ENCODE results near the gene GAK.

Gene GAK

DNA sequence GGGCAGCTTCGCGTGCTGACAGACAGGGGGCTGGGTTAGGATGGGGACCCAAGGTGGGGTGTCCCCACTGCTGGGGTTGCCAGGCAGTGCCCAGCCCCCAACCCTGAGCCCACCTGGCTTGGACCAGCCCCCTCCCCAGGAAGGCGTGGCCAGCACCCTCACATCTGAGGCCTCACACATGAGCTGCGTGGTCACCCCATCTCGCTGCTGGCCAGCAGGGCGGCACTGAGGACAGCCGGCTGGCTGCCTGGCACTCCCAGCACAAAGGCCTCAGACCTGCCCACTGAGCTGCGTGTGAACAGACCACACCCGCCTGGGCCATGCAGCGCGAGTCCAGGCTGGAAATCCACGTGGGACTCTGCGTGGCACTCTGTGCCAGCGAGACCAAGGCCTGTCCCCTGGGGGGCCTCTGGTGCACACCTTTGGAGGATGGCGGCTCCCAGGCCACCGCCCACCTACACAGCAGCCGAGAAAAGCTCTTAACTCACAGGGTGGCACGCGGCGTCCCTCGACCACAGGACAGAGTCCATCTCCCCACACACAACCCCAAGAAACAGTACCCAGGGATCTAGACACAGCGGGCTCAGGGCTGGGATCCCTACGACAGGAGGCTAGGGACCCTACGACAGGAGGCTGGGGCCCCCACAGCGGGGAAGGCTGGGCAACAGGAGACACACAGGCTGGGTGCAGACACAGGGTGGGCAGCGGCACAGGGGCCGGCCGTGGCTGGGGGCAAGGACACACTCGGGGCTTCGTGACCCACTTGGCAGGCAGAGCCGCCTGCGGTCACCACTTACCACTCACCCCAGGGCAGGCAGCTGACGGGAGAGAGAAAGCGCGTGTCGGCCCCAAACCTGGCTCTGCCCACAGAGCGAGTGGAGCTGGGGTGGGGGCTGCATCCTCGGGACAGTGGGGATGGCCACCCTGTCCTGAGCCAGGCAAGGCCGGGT lies 31.4 kb upstream of the GAK start:
- no peak for DNase-seq

DNA sequence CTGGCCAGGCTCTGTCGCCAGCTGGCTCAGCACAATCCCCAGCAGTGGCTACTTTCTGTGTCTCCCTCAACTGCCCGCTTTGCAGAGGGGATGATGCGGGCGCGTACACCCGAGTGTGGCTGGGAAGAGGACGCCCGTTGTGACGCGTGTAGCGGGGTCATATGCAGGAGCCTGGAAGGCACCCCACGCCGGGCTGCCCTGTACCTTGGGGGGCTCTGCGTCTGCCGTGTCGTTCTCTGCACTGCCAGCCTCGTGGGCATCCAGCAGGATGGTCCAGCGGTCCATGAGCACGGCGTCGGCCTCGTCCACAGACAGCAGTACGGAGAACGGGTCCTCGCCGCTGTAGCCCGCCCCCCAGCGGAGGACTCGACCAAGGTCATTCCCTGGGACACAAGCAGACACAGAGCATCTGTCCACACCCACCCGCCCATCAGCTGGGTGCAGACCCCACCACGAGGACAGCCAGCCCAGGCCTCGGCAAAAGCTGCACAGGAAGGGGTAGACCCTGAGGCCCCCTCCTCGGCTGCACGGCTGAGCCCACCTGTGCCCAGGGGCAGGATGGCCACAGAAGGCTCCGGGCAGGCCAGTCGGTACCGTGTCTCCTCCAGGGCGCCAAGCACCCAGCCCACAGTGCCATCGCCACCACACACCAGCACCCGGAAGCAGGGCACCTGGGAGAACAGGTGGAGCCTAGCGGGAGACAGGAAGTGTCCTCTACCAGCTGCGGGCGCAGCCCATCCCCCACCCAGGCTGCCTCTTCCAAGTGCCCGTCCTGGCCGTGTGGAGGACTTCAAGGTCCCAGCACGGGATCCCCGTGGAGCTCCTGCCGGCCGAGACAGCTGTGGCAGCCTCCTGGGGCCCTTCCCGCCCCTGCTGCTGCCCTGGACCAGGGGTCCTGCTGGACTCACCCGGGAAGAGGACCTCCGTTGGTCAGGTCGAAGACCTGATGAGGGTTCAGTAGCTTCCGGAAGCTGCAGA lies 30.4 kb upstream of the GAK start:
- DNase-seq: no peak

DNA sequence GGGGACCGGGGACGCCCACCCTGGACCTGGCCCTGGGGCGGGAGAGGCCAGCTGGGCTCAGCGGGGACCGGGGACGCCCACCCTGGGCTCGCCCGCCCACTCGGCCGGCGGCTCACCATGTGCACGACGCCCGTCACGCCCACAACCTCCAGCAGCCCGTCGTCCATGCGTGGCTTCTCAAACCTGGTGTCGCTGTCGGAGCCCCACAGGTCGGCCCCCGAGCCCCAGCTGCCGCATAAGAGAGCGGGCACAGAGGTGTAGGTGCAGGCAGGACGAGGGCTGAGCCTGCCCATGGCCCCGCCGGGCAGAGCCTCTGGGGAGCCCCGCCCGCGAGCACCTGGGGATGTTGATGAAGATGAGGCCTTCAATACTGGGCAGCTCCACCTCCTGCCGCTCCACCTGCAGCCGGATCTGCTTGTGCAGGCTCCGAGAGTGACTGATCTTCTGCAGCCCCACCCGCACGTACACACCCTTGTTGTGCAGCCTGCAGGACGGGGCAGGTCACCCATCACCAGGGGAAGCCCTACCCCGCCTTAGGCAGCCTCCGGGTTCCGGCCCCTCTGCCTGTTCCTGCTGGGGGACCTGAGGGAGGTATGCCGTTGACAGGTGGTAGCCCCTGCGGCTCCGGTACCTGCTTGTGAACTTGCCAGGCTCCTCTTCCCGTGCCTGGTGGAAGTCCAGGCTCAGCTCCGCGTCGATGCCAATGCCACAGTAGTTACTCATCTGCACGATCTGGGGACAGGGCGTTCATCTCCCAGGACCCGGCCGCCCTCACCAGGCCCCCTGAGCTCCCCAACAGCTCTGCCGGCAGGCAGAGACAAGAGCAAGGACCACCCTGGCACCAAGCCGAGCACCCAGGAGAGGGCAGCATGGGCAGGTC lies 29.5 kb upstream of the GAK start:
- DNase-seq: no peak

DNA sequence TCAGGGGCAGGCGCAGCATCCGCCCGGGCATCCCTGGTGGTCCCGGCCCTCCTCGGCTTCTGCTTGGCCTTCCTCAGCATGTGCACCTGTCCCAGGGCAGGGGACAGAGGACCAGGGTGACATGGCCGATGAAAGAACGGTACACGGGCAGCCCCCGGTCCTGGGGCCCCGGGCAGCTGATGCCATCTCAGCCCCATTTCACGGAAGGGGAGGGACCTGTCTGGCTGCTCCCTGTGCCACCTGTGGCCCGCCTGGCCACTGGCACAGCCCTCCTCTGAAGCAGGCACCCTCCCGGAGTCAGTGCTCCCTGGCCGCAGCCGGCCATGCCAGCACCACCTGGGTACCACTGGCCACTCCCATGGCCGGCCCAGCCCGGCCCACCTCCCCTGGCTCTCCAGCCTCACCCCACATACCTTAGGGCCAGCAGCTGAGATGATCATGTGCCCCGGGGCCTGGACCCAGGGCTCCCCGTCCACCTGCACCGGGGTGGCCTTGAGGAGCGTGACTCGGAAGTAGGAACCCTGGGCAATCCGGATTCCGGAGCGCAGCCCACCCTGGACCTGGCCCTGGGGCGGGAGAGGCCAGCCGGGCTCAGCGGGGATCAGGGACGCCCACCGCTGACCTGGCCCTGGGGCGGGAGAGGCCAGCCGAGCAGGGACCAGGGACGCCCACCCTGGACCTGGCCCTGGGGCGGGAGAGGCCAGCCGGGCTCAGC lies 28.7 kb upstream of the GAK start:
- DNase-seq: no peak

DNA sequence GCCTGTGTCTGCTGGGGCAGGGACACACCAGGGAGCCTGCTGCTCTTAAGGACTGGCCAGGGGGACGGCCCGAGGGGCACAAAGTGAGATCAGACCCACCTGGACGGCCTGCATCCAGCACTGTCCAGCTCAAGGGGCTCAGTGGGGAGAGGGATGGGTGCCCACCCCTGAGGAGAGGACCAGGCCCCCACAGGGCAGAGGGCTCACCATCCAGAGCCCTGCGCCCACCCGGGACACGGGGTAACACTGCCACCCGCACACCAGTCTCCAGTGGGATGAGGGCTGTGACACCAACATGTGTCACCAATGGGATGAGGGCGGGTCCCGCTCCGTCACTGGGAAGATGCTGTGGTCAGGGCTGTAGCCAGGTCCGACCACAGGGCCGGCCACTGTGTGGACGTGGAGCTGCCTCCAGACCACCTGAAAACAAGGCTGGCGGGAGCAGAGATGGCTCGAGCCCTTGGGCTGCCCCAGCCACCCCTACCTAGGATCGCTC lies 28.1 kb upstream of the GAK start:
- no peak for DNase-seq

DNA sequence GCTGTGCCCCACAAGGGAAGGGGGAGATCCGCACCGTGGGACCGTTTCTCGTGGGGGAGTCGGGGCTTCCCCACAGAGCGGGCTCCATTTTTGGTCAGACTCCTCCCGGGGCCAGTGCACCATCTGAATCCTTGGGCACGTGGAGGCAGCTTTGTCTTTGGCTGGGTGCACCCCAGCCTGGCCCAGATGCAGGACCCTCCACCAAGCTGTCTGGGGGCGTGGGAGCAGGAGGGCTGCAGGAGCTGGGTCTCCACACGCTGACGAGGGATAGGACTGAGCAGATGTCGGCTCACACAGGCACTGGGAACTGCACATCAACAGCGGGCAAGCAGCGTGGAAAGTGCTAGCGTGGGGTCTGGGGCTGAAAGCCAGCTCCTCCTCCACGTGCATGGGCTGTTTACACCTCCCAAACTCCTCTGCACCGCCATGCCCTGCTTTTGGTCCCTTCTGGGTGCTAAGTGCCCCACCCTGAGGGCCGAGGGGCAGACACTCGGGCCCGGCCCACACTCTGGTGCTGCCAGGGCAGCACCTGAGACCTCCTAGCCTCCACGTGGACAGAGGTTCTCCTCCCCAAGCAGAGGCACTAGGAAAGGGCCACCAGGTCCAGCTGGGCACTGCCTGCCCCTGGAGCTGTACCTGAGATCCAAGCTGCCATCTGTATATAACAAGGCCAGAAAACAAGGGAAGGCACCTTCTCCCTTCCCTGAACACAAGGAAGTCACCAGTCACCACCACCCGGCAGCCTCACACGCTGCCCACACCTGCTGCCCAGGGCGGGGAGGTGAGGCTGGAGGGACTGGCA lies 27.4 kb upstream of the GAK start:
- DNase-seq: no peak

DNA sequence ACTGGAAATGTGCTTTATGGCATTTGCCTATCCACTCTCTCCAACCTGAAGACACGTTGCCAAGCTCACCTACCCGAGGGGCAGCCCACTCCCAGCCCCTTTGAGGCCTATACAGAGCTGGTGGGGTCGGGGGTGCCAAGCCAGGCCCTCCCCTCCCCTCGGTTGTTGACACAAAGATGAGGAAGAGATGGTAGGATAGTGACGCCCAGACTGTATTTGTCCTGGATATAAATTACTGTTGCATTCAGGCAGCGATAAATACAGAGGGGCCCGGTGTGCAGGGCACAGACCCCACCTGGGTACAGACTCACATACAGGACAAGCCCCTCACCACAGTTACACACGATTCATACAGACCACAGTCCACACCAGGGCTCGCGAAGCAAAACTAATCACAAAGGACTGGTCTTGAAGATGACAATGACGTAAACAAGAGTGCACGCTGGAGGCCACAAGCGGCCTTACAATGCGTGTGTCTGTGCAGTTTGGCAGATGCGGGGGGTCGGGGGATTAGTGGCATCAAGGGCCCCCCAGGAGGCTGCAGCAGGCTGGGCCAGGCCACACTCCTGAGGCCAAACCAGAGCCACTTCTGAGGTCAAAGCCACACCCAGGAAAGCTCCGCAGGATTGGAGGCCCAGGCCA lies 26.7 kb upstream of the GAK start:
- no peak for DNase-seq

DNA sequence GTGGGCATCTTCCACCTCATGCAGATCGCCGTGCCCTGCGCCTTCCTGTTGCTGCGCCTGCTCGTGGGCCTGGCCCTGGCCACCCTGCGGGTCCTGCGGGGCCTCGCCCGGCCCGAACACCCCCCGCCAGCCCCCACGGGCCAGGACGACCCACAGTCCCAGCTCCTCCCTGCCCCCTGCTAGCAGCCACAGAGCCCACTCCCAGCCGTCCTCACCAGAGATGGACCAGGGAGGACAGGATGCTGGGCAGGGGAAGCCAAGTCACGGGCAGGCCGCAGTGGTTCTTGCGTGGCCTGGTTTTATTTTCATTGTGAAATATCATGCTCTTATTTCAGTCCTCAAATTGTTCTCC lies 26.2 kb upstream of the GAK start:
- DNase-seq: no peak

DNA sequence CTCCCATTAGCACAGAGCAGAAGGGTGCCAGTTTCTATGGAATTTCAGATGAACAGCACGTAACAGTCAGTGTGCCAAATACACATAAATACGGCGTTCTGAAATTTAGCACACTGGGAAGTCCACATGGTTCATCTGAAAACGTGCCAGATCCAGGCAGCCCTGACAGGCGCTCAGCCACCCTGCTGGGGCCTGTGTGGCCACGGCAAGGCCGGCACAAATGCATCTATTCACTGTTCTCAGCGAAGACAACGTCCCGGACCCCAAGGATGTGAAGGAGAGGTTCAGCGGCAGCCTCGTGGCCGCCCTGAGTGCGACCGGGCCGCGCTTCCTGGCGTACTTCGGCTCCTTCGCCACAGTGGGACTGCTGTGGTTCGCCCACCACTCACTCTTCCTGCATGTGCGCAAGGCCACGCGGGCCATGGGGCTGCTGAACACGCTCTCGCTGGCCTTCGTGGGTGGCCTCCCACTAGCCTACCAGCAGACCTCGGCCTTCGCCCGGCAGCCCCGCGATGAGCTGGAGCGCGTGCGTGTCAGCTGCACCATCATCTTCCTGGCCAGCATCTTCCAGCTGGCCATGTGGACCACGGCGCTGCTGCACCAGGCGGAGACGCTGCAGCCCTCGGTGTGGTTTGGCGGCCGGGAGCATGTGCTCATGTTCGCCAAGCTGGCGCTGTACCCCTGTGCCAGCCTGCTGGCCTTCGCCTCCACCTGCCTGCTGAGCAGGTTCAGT lies 25.6 kb upstream of the GAK start:
- no peak for DNase-seq

DNA sequence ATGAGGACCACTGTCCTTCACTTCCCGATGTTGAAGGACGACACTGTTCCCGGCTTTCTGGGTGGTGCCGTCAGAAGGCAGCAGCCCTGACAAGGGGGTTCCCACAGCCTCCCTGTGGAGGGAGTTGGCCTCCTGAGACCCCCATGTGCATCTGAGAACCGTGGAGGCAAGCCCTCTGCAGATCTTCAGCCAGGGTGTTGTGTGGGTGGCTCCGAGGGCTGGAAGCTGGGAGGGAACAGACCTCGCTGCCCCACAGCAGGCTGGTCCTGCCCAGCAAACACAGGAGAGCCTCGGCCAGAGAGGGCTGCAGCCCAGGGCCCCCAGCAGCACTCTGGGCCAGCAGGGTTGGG lies 25.1 kb upstream of the GAK start:
- DNase-seq: no peak

DNA sequence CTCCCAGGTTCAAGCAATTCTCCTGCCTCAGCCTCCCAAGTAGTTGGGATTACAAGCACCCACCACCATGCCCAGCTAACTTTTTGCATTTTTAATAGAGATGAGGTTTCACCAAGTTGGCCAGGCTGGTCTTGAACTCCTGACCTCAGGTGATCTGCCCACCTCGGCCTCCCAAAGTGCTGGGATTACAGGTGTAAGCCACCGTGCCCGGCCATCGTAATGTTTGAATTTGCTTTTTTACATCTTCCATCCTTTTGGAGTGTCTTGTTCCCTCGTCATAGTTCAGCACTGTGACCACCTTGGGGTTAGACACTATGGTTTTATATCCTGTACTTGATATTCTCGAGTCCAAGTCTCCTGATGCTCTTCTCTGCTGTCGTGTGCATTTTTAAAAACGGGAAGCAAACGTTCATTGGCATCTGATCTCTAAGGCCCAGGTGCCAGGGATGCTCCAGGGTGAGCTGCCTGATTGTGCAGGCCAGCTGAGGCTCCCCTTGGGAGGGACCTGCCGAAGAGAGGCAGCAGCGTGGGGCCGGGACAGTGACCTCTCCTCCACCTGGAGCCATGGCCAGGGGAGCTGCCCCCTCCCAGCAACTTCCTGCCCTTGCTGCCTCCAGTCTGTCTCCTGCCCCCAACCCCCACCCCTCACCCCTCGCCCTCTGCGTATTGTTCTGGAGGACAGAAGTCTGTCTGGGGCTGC lies 24.6 kb upstream of the GAK start:
- no peak for DNase-seq

DNA sequence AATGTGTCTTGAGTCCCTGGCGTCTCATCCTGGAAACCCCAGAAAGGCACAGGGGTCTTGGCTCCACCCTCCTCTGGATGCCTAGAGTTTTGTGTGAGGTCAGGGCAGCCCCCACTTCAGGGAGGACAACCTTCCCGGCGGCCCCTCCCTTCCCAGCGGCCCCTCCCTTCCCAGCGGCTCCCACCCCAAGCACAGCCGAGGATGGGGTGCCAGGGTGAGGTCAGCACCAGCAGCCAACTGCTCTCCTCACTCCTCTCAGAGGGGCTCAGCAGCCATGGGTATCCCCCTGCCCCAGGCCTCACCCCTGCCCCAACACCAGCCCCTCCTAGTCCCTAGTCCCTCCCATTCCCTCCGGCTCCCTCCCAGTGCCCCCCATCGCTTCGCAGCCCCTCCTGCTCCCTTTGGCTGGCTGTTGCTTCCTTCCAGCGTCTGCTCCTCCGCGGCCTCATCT lies 23.8 kb upstream of the GAK start:
- DNase-seq: no peak

DNA sequence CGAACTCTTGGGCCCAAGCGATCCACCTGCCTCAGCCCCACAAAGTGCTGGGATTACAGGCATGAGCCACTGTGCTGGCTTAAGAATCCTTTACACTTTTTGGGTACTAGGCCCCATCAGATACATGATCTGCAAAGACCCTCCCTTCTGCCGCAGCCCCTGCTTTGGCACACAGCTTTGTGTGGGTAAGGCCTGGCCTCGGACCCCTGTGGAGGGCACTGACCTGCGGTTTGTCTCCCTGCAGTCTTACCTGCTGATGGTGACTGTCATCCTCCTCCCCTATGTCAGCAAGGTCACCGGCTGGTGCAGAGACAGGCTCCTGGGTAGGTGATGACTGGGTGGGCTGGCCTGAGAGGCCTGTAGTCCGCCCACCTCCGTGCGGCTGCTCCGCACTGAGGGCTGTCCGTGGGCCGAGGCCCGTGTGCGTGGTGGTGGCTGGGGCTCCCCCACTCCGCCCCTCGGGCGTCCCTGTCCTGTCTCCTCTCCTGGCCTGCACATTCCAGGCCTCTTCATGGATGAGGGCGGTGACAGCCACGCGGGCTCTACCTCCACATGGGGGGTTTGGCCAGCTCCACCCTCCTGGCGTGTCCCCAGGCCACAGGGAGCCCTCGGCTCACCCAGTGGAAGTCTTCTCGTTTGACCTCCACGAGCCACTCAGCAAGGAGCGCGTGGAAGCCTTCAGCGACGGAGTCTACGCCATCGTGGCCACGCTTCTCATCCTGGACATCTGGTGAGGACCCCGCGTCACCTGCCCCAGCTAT lies 23.2 kb upstream of the GAK start:
- DNase-seq: no peak

DNA sequence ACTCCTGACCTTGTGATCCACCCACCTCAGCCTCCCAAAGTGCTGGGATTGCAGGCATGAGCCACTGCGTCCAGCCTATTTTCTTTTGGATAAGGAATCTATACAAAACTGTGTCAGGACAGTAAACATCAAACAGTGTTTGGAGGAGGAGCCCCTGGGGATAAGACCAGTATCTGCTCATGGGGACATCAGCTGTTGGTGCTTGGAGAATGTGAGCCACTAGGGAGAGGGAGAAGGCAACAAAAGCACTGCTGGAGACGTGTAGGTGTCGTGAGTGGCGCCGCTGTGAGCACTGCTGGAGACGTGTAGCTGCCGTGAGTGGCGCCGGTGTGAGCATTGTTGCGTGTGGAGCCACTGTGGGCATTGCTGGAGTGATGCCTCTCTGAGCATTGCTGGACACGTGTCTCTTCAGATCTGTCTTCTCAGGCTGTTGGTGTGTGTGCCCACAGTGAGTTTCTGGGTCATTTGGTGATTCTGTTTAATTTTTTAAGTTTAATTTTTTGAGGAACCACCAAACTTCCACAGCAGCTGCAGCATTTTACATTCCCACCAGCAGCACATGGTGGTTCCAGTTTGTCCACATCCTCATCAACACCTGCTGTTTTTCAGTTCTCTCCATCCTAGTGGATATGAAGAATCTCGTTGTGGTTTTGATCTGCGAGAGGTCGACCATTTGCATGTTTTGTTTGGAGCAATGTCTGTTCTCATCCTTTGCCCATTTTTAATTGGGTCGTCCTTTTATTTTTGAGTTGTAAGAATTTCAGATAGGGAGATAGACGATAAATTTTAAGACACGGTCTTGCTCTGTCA lies 22.3 kb upstream of the GAK start:
- no peak for DNase-seq

DNA sequence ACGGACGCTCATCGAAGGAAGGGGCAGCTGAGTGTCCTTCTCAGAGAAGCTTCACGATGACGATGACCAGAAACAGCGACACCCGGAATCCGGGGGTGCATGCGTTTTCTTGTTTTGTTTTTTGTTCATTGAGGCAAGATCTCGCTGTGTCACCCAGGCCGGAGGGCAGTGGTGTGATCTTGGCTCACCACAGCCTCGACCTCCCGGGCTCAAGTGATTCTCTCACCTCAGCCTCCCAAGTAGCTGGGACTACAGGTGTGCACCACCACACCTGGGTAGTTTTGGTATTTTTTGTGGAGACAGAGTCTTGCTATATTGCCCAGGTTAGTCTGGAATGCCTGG lies 21.4 kb upstream of the GAK start:
- DNase-seq: no peak

DNA sequence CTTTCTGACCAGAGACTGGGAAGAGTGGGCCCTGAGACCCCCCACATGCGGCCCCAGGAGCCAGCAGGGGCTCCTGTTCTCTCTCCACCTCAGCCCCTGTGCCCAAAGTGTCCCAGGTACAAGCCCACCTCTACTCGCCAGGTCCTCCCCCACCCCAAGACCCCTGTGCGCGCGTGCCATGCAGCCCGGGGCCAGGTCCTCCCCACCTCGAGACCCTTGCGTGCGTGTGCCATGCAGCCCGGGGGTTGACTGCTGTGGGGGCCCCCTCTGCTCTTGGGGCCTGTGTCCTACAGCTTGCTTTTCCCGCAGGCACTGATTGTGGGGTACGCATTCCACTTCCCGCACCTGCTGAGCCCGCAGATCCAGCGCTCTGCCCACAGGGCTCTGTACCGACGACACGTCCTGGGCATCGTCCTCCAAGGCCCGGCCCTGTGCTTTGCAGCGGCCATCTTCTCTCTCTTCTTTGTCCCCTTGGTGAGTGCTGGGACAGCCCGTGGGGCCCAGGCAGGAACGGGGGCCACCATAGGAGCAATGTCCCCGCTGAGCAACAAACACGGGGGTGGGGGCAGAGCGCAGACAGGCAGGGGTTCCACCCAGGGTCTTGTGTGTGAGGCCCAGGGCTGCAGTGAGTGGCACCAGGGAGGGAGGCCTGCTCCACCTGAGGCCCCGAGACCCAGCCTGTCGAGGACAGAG lies 20.9 kb upstream of the GAK start:
- DNase-seq: no peak
